ENCODE measurements around the gene NRAP. TPM values are rescaled to one million over a fixed set of nuclear protein-coding genes. Genes with fewer than 3 reads are reported as not detected.

Gene NRAP
- total and polyA plus RNA-seq, 2 of the 4 experiments (the other 2 are of a cell fraction): not detected

DNA sequence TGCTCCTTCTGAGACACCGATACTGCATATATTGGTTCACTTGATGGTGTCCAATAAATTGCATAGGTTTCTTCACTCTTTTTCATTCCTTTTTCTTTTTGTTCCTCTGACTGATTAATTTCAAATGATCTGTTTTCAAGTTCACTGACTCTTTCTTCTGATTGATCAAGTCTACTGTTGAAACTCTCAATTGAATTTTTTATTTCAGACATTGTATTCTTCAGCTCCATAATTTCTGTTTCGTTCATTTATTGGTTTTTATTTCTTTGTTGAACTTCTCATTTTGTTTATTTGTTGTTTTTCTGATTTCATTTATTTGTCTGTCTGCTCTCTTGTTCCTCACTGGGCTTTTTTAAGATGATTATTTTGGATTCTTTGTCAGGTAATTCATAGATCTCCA lies 29.5 kb upstream of the NRAP start:
- no CpG with 5 or more reads among the region's 2 CpGs for WGBS, 2 experiments (ENCODE audit: extremely low coverage in 2 of 2, insufficient read length in 1 of 2)
- in situ Hi-C loops (cut with MboI; ENCODE audit: low sequenced_read_pairs): no loop called here
- POLR2A ChIA-PET (ENCODE audit: unreplicated experiment): no interaction called here

More for the DNA sequence above, 29.5 kb upstream of the NRAP start:
- no peak for DNase-seq
- no peak overlapping the region for H3K18ac ChIP-seq (ENCODE audit: low read depth, low read length)
- no peak for TF ChIP-seq CEBPB (IDR thresholded peaks at IDR 0.05; ENCODE audit: low read depth, low read length)
- no peak for TF ChIP-seq NFE2L2 (IDR thresholded peaks at IDR 0.05; ENCODE audit: low read depth, low read length)
- TF ChIP-seq FOS (IDR thresholded peaks at IDR 0.05; ENCODE audit: low read depth, low read length): no peak
- no peak for TF ChIP-seq RCOR1 (IDR thresholded peaks at IDR 0.05; ENCODE audit: insufficient replicate concordance, low read length)
- no peak for TF ChIP-seq CHD1 (IDR thresholded peaks at IDR 0.05; ENCODE audit: low read depth, low read length)
- TF ChIP-seq MXI1 (IDR thresholded peaks at IDR 0.05; ENCODE audit: borderline replicate concordance, low read depth, low read length): no peak
- TF ChIP-seq SMC3 (IDR thresholded peaks at IDR 0.05; ENCODE audit: low read depth, low read length): no peak
- no peak overlapping the region for H2BK5ac ChIP-seq (ENCODE audit: low read depth, low read length, poor library complexity, severe bottlenecking)
- H3K9me3 ChIP-seq (ENCODE audit: control insufficient read depth, insufficient read depth, low read length): peaks cover 6% of the 10 kb centered on the region
- H3K56ac ChIP-seq (ENCODE audit: extremely low read depth, insufficient read depth, low read length): no peak overlapping the region
- CTCF ChIA-PET: no interaction called here
- no peak overlapping the region for H4K91ac ChIP-seq (ENCODE audit: insufficient read depth, low read depth, low read length)
- peaks cover 26 to 37% of the 10 kb centered on the region in 2 experiments for H3K79me1 ChIP-seq (ENCODE audit: low read depth in 1 of 2, low read length in 2 of 2)
- no peak overlapping the region for H3K14ac ChIP-seq (replicated peaks; ENCODE audit: low read depth, low read length)
- no peak overlapping the region for H3K9ac ChIP-seq (ENCODE audit: low read depth, low read length)
- H2BK20ac ChIP-seq (ENCODE audit: low read depth, low read length): no peak overlapping the region
- H3K4me2 ChIP-seq (ENCODE audit: low read depth, low read length): no peak overlapping the region
- peaks cover 10% of the 10 kb centered on the region for H4K20me1 ChIP-seq (ENCODE audit: insufficient read depth, low read length)
- intact Hi-C loops (cut with micrococcal nuclease): no loop called here
- H2AFZ ChIP-seq (replicated peaks; ENCODE audit: low read length, poor library complexity): no peak overlapping the region
- H3K36me3 ChIP-seq (ENCODE audit: control insufficient read depth, insufficient read depth, low read length): peaks cover 17% of the 10 kb centered on the region
- no peak overlapping the region for H2BK15ac ChIP-seq (ENCODE audit: low read depth, low read length)
- no peak overlapping the region for H3K27ac ChIP-seq (ENCODE audit: insufficient read depth, low read length)
- H3K23ac ChIP-seq (ENCODE audit: low read depth, low read length): no peak overlapping the region
- no peak overlapping the region for H2AK5ac ChIP-seq (ENCODE audit: low read depth, low read length)
- no peak overlapping the region for H2AK9ac ChIP-seq (replicated peaks; ENCODE audit: low read depth, low read length, poor library complexity)
- no peaks in the 10 kb centered on the region for H3K4me1 ChIP-seq (ENCODE audit: control insufficient read depth, insufficient read depth, low read length)
- no peak overlapping the region for H3K4me3 ChIP-seq (ENCODE audit: insufficient read depth, low read depth, low read length)
- H3K27me3 ChIP-seq (ENCODE audit: control insufficient read depth, insufficient read depth, low read length): no peaks in the 10 kb centered on the region
- dilution Hi-C loops (cut with HindIII; ENCODE audit: low sequenced_read_pairs, unreplicated experiment): no loop called here
- H3K4ac ChIP-seq (ENCODE audit: low read depth, low read length): no peak overlapping the region
- H4K5ac ChIP-seq (ENCODE audit: low read depth, low read length): no peak overlapping the region
- no TSS peak for BruUV-seq (replicated peaks)
- ATAC-seq (ENCODE audit: low read depth): no peak
- no peak overlapping the region for H2BK120ac ChIP-seq (ENCODE audit: low read depth, low read length)
- no peak overlapping the region for H4K8ac ChIP-seq (ENCODE audit: low read depth in 2 of 2, low read length in 2 of 2)
- H3K9me1 ChIP-seq (ENCODE audit: insufficient read depth, low read length): peaks cover 2% of the 10 kb centered on the region; the same call in 1 of the 2 replicates
